GM19240 (cell line): ENCODE results near the gene RERE.
"Not testable (repeated sequence)": the region's sequence is repeated elsewhere in the genome, so short reads cannot be mapped to it uniquely, and the experiment has no call there.

ENCODE experiments used
- DNase-seq: peaks from one replicate; pipeline ENCODE4 v3.0.0; 2011; ENCODE audit warnings: low spot score; ENCODE audit not compliant: insufficient read length

RERE gene

GRCh38 chr1:8519167-8519566 lies 298.3 kb downstream of the RERE start:
- no peak for DNase-seq

- no peak for DNase-seq
Measured at GRCh38 chr1:8518490-8518801, 299.0 kb downstream of the RERE start.

DNA sequence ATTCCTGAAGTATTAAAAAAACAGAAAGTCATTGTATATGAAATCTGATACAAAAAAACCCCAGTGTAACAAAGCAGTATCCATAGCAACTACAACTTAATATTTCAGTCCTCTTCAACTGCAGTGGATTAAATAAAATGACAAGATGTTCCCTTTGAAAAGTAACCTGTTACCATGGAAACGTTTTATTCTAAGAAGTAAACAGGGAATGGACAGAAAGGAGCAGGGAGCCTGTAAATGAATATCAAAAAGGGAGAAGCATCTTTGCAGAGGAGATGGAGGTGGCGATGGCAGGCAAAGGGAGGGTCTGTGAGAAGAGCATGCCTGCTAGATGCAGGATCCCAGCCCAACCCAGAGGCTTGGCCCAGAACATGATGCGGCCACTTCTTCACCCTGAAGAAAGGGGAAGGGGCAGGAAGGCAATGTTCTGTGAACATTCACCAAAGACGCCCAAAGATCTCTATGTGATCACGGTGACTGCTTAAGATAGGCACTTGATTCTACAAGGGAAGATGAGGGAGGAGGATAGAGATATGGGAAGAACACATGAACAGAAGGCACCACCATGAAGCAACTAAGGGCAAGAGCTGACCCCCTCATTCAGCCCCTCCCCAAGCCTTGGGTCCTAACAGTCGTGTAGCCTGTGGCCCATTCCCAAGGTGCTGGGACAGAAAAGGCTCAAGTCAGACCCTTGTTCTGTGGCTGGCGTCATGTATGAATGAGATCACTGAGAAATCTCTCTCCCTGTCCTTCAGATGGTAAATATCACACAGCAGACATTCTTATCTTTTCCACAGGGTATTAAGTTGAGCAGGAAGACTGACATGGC lies 299.6 kb downstream of the RERE start:
- no peak for DNase-seq

DNA sequence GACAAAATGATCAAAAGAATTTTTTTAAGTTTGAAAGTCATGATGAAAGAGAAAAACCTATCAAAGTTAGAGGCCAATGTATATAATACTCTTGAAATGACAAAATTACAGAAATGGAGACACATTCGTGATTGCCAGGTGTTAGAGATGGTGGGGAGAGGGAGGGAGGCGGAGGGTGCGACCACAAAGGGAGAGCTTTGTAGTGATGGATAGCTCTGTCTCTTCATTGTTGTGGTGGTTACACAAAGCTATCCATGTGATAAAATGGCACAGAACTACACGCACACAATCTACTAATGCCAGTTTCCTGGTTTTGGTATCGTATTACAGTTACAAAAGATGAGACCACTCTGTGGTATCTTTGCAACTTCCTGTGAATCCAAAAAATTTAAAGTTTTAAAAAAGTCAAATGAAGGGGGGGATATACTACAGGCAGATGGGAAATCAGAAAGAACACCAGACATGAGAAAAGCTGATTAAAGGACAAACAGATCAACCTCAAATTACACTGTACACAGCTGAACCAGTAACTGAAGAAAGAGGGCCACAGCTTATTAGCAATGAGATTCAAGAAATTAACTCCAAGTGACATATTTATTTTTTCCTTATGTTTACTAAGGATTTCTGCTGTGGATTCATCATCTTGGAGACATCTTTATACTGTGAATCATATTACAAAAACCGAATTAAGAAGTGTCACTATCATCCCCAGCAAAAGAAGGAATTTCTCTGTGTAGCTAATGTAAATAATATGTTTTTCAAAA lies 300.5 kb downstream of the RERE start:
- DNase-seq = no peak

GRCh38 chr1:8516278-8516777 lies 301.1 kb downstream of the RERE start:
- DNase-seq = no peak

GRCh38 chr1:8512504-8512903 lies 304.9 kb downstream of the RERE start:
- no peak for DNase-seq

DNA sequence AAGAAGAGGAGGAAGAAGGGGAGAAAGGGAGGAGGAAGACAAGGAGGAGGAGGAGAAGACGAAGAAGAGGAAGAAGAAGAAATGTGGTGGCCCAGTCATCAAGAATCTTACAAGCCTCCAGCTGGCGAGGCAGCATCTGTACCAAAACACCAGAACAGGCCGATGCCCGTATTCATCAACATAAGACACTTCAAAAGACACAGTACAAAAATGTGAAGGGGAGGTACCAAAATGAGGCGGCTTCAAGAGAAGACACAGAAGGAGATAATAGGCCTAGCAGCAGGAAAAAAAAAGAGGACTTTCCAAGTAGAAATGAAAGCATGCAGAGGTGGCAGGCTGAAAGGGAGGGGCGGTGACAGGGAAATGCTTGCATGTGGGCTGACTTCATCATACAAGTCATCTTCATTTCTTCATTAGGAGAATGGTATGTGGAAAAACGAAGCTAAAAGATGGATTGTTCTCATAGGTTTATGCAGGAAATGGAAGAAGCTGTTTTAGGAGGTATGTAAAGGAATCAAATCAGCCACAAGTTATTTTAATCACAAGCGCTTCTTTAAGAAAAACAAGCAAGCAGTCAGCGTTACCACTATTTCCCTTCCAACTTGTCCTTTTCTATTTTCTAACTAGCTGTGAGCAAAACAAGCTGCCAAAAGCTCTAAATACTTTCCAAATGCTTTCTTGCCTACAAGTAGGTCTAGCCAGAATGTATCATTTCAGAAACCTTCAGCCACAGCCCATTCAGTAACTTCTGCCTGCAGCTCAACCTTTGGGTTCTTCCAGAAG lies 307.2 kb downstream of the RERE start:
- DNase-seq = no peak

GRCh38 chr1:8509579-8509978 lies 307.9 kb downstream of the RERE start:
- DNase-seq = no peak

GRCh38 chr1:8506995-8507615 lies 310.3 kb downstream of the RERE start:
- DNase-seq = no peak

DNA sequence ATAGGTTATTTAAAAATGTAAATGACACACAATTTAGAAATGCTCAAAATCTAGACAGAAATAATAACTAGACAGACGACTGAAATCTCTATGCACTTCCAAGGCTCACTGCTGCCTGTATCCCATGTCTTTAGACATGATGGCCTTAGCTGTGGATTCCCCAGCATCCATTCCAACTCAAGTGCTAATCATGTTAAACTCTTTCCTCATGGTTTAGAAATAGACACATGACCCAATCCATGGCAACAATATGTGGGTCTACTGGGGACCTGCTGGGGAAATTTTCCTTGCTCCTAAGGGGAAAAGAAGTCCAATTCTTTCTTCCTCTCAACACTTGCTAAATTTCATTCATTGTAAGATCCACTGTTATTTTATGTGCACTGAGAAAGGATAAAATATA lies 311.0 kb downstream of the RERE start:
- DNase-seq = no peak

- no peak for DNase-seq
Measured at GRCh38 chr1:8503842-8504241, 313.6 kb downstream of the RERE start.

DNA sequence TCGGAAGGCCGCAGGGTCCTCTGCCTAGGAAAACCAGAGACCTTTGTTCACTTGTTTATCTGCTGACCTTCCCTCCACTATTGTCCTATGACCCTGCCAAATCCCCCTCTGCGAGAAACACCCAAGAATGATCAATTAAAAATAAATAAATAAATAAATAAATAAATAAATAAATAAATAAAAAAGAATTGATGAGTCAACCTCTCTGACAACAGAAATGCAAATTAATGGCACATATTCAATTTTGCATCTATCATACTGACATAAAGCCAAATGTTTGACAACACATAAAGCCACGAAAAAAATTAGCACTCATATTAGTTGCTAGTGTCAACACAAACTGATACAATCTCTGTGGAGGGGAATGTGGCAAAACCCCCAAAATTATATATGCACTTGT lies 314.5 kb downstream of the RERE start:
- DNase-seq = not testable (repeated sequence)

DNA sequence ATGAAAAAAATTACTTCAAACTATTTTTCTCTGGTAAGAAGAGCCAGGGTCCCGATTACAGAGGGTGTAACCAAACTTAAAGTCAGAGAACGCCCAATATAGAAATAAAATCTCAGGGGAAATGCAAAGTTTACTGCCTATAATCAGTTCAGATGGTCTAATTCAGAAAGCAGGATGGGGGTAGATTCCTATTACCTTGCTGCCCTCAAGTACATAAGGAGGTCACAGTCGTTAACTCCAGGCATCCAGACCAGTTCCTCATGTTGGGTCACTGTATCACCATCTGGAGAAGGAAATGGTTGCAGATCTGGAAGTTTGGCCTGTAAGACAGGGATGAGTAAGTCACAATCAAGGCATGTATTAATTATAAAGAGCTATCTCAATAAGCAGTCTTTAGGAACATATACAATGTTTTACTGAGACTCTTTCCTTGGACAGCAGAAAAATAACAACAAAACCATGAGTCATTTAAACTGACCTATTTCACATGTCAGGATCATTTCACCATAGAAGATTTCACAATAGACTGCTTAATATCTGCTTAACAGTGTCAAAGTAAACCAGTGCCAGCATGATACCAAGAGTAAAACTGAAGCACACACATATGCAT lies 320.1 kb downstream of the RERE start:
- no peak for DNase-seq

DNA sequence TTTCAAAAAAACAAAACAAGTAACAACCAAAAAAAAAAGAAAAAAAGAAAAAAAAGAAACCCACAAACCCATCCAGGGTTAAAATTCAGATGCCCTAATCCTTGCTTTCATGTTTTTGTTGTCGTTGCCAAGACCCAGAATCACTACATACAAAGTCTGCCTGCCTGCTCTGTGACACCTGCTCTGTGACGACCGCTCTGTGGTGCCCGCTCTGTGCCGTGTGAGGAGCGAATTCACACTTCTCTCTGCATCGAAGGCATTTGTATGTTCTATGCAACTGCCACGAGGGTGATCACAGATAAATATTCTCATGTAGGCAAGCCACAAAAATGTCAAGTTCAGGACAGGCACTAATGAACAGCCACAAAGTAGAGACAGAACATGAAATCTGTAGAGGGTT lies 321.0 kb downstream of the RERE start:
- no peak for DNase-seq

GRCh38 chr1:8495928-8496401 lies 321.5 kb downstream of the RERE start:
- DNase-seq = no peak

DNA sequence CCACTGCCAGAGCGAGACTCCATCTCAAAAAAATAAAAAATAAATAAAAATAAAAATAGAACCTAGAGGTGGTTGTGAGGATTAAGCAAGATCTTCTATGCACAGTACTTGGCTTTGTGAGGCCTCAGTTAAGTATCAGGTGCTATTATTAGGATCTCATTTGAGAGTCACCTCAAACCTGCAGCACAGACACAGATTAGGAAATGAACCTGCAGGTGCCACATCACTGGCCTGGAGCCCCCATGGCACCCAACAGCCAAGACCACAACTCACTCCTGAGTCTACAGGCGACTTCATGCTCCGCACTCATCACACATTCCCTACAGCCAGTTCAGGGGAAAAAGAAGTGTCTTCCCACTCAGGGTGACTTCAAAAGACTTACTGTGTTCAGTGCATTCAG lies 322.8 kb downstream of the RERE start:
- DNase-seq = no peak

DNA sequence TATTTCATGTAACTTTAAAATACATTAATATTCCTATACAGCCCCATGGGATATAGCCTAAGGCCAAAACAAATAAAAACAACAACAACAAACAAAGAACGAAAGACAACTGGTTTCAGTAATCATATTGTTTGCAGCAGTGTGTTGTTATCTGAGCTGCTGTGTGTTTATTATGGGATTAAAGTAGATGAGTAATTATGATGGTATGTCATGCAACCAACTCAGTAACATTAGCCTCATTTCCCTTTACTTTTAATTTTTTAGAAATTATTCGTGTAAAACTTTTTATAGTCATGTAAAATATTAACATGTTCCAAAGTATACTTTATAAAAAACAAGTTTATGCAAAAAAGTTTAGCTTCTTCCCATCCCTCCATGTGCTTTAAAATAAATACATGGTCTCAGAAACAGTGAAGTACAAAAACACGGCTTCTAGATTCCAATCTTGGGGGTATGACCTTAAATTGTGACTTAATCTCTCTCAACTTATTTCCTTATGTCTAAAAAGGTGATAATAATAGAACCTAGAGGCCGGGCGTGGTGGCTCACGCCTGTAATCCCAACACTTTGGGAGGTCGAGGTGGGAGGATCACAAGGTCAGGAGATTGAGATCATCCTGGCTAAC lies 323.4 kb downstream of the RERE start:
- no peak for DNase-seq

GRCh38 chr1:8487249-8487648 lies 330.2 kb downstream of the RERE start:
- DNase-seq = no peak

- DNase-seq = no peak
Measured at GRCh38 chr1:8486047-8486446, 331.4 kb downstream of the RERE start.

DNA sequence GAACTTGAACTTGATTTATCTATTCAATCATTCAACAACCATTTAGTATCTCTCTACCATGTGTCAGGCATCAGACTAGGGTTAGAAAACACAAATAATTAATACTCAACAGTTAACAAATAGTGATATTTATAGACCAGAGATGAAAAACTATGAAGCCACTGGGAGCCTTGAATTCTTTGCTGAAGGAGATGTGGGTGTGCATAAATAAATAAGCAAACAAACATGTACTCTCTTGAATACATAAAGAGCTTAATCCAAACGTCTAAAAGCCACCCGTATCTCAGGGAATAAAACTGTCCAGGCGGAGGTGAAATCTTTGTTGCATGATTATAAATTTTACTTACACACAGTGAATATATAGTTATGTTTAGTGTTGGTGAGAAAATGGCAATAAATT lies 333.9 kb downstream of the RERE start:
- no peak for DNase-seq

DNA sequence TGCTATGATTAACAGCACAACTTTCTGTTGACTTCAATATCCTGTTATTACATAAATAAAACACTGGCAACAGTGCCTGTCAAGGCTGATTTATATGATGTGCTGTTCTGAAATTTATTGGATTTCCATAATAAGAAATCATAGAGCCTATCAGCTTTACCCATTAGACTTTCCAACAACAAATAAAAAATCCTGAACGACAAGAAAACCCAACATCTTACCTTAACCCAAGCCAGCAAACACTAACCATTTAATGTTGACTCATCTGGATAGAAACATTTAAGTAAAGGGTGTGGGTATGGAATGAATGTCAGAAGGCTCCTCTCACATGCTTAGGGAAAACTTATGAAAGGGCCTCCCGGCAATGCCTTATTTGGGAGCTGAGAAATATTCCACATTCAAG lies 334.5 kb downstream of the RERE start:
- DNase-seq = no peak
